ENCODE results near the gene USP48. TPM values are rescaled to one million over a fixed set of nuclear protein-coding genes. Genes with fewer than 3 reads are reported as not detected.

The USP48 gene
- total and polyA plus RNA-seq, 2 of the 13 experiments (the other 11 are each of a cell fraction or from before 2014, with no cell fraction given): 30.4 to 30.7 TPM

DNA sequence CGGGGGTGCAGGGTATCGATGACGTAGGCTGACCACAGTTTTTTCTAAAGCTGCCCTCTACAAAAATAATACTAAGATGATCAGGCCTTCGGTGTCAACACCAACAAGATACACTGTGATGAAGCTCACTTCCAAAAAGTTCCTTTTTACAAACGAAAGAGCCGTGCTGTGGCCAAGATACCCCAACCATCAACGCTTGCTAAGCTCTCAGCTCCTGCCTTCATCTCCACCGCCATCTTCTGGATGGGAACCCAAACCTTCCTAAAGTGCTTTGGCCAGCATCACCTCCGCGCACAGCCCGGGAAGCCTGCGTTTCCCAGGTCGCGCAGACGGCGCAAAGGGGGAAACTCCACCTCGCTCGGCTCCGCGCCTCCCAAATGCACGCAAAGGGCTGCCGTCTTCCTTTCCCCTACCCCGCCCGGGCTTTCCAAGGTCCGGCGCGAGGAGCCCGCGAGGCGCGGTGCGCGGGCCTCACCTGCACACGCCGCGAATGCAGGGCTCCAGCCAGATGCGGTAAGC is 541 bp downstream of the USP48 start (continued):
- TF ChIP-seq MIXL1 (CRISPR knock-in tag; IDR thresholded peaks at IDR 0.05) (no peak), ZNF672 (CRISPR knock-in tag; IDR thresholded peaks at IDR 0.05) (no peak), TRIM24 (CRISPR knock-in tag; IDR thresholded peaks at IDR 0.05) (no peak), SRSF4 (IDR thresholded peaks at IDR 0.05; ENCODE audit: low read depth, low read length, poor library complexity, severe bottlenecking) (no peak), MAFF (IDR thresholded peaks at IDR 0.05; ENCODE audit: low read depth, low read length) (no peak), ZNF530 (CRISPR knock-in tag; IDR thresholded peaks at IDR 0.05; ENCODE audit: low read depth) (no peak), AHR (CRISPR knock-in tag; IDR thresholded peaks at IDR 0.05) (no peak), ZNF720 (CRISPR knock-in tag; IDR thresholded peaks at IDR 0.05) (no peak), SMC3 (IDR thresholded peaks at IDR 0.05; ENCODE audit: low read length) (no peak), ZNF557 (CRISPR knock-in tag; IDR thresholded peaks at IDR 0.05) (no peak), ZNF232 (CRISPR knock-in tag; IDR thresholded peaks at IDR 0.05; ENCODE audit: borderline replicate concordance) (no peak), SMAD9 (CRISPR knock-in tag; IDR thresholded peaks at IDR 0.05) (no peak), ZFY (CRISPR knock-in tag; IDR thresholded peaks at IDR 0.05) (no peak), SPEN (CRISPR knock-in tag; IDR thresholded peaks at IDR 0.05; ENCODE audit: low read depth) (no peak)
- TF ChIP-seq, protein P1, sequence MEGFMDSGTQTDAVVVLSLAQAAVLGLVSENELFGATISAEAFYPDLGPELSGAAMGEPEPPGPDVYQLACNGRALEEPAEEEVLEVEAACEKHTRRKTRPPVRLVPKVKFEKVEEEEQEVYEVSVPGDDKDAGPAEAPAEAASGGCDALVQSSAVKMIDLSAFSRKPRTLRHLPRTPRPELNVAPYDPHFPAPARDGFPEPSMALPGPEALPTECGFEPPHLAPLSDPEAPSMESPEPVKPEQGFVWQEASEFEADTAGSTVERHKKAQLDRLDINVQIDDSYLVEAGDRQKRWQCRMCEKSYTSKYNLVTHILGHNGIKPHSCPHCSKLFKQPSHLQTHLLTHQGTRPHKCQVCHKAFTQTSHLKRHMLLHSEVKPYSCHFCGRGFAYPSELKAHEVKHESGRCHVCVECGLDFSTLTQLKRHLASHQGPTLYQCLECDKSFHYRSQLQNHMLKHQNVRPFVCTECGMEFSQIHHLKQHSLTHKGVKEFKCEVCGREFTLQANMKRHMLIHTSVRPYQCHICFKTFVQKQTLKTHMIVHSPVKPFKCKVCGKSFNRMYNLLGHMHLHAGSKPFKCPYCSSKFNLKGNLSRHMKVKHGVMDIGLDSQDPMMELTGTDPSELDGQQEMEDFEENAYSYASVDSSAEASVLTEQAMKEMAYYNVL (CRISPR knock-in tag; IDR thresholded peaks at IDR 0.05; ENCODE audit: borderline replicate concordance): no peak
- TF ChIP-seq, protein P2, sequence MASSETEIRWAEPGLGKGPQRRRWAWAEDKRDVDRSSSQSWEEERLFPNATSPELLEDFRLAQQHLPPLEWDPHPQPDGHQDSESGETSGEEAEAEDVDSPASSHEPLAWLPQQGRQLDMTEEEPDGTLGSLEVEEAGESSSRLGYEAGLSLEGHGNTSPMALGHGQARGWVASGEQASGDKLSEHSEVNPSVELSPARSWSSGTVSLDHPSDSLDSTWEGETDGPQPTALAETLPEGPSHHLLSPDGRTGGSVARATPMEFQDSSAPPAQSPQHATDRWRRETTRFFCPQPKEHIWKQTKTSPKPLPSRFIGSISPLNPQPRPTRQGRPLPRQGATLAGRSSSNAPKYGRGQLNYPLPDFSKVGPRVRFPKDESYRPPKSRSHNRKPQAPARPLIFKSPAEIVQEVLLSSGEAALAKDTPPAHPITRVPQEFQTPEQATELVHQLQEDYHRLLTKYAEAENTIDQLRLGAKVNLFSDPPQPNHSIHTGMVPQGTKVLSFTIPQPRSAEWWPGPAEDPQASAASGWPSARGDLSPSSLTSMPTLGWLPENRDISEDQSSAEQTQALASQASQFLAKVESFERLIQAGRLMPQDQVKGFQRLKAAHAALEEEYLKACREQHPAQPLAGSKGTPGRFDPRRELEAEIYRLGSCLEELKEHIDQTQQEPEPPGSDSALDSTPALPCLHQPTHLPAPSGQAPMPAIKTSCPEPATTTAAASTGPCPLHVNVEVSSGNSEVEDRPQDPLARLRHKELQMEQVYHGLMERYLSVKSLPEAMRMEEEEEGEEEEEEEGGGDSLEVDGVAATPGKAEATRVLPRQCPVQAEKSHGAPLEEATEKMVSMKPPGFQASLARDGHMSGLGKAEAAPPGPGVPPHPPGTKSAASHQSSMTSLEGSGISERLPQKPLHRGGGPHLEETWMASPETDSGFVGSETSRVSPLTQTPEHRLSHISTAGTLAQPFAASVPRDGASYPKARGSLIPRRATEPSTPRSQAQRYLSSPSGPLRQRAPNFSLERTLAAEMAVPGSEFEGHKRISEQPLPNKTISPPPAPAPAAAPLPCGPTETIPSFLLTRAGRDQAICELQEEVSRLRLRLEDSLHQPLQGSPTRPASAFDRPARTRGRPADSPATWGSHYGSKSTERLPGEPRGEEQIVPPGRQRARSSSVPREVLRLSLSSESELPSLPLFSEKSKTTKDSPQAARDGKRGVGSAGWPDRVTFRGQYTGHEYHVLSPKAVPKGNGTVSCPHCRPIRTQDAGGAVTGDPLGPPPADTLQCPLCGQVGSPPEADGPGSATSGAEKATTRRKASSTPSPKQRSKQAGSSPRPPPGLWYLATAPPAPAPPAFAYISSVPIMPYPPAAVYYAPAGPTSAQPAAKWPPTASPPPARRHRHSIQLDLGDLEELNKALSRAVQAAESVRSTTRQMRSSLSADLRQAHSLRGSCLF (CRISPR knock-in tag; IDR thresholded peaks at IDR 0.05; ENCODE audit: borderline replicate concordance): no peak
- TF ChIP-seq, protein P3, sequence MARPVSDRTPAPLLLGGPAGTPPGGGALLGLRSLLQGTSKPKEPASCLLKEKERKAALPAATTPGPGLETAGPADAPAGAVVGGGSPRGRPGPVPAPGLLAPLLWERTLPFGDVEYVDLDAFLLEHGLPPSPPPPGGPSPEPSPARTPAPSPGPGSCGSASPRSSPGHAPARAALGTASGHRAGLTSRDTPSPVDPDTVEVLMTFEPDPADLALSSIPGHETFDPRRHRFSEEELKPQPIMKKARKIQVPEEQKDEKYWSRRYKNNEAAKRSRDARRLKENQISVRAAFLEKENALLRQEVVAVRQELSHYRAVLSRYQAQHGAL (CRISPR knock-in tag; IDR thresholded peaks at IDR 0.05; ENCODE audit: not compliant biosample characterization): no peak
- TF ChIP-seq, protein P4, sequence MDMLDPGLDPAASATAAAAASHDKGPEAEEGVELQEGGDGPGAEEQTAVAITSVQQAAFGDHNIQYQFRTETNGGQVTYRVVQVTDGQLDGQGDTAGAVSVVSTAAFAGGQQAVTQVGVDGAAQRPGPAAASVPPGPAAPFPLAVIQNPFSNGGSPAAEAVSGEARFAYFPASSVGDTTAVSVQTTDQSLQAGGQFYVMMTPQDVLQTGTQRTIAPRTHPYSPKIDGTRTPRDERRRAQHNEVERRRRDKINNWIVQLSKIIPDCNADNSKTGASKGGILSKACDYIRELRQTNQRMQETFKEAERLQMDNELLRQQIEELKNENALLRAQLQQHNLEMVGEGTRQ (IDR thresholded peaks at IDR 0.05; ENCODE audit: low read depth, low read length): no peak
- TF ChIP-seq, protein P4 (CRISPR knock-in tag; IDR thresholded peaks at IDR 0.05; ENCODE audit: borderline replicate concordance): no peak
- TF ChIP-seq, protein P5, sequence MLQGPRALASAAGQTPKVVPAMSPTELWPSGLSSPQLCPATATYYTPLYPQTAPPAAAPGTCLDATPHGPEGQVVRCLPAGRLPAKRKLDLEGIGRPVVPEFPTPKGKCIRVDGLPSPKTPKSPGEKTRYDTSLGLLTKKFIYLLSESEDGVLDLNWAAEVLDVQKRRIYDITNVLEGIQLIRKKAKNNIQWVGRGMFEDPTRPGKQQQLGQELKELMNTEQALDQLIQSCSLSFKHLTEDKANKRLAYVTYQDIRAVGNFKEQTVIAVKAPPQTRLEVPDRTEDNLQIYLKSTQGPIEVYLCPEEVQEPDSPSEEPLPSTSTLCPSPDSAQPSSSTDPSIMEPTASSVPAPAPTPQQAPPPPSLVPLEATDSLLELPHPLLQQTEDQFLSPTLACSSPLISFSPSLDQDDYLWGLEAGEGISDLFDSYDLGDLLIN (CRISPR knock-in tag; IDR thresholded peaks at IDR 0.05; ENCODE audit: borderline replicate concordance): no peak
